ENCODE results near the gene ERG. TPM values are rescaled to one million over a fixed set of nuclear protein-coding genes. Genes with fewer than 3 reads are reported as not detected.

Gene ERG
- total RNA-seq, 1 experiment from 2014 or later, result 0.11 TPM

DNA sequence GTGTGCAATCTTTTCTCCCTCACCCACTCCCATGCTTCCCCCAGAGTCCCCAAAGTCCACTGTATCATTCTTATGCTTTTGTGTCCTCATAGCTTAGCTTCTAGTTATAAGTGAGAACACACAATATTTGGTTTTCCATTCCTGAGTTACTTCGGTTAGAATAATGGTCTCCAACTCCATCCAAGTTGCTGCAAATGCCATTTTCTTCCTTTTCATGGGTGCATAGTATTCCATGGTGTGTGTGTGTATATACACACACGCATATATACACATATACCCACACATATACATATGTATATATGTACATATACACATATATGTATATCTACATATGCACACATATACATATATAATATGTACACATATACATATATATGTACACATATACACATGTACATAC is 69.3 kb downstream of the ERG start:
- Histone ChIP-seq H3K79me2 (ENCODE audit: insufficient read depth, low read length) (no peaks in the 10 kb centered on the region), H3K4me2 (ENCODE audit: insufficient read depth, insufficient read length, low read length) (no peak overlapping the region), H3K23ac (ENCODE audit: insufficient read length, low read depth, low read length) (no peak overlapping the region), H3K4ac (ENCODE audit: low read depth, low read length) (no peak overlapping the region), H3K27me3 (ENCODE audit: insufficient read depth, low read length) (no peaks in the 10 kb centered on the region; the same call in 1 of the 2 replicates), H3K79me1 (ENCODE audit: insufficient read depth, low read depth, low read length, poor library complexity, severe bottlenecking) (no peaks in the 10 kb centered on the region), H3T11ph (ENCODE audit: low read length) (no peak overlapping the region), H2BK120ac (ENCODE audit: low read depth, low read length, poor library complexity, severe bottlenecking) (no peak overlapping the region), H4K8ac (replicated peaks; ENCODE audit: insufficient read length, low read depth, low read length) (no peak overlapping the region), H2BK12ac (ENCODE audit: insufficient read length, low read depth, low read length) (no peak overlapping the region), H2BK5ac (ENCODE audit: insufficient read length, low read length) (no peak overlapping the region), H2BK20ac (ENCODE audit: low read depth, low read length, poor library complexity, severe bottlenecking) (no peak overlapping the region), H3K56ac (ENCODE audit: insufficient read length, low read depth, low read length) (no peak overlapping the region), H3K4me1 (ENCODE audit: insufficient read depth, low read length) (no peaks in the 10 kb centered on the region), H3K18ac (ENCODE audit: insufficient read length, low read depth, low read length) (no peak overlapping the region), H2AFZ (ENCODE audit: low read length) (no peak overlapping the region), H3K23me2 (ENCODE audit: insufficient read length, low read depth, low read length, poor library complexity, severe bottlenecking) (no peaks in the 10 kb centered on the region), H4K5ac (ENCODE audit: insufficient read length, low read depth, low read length) (no peak overlapping the region), H3K14ac (ENCODE audit: insufficient read depth, low read length) (no peak overlapping the region), H3K9me3 (ENCODE audit: control insufficient read depth, low read depth, low read length) (no peaks in the 10 kb centered on the region), H2AK5ac (ENCODE audit: insufficient read length, low read length) (no peak overlapping the region), H3K9ac (ENCODE audit: extremely low read depth, insufficient read length, low read length) (no peak overlapping the region), H4K91ac (ENCODE audit: insufficient read length, low read depth, low read length) (no peak overlapping the region), H3K27ac (ENCODE audit: insufficient read length, low read depth, low read length) (no peak overlapping the region), H2BK15ac (ENCODE audit: low read depth, low read length) (no peak overlapping the region), H4K20me1 (ENCODE audit: control insufficient read depth, insufficient read depth, insufficient read length) (no peaks in the 10 kb centered on the region)
- no peak for DNase-seq
- Mint-ChIP-seq H3K36me3 (ENCODE audit: insufficient read depth in 1 of 3, low read depth in 3 of 3) (no peaks in the 10 kb centered on the region), H3K4me1 (no peaks in the 10 kb centered on the region), H3K4me3 (no peak overlapping the region), H3K9me3 (peaks cover 4% of the 10 kb centered on the region in 2 experiments; a peak in 4 of 5 replicates), H3K27me3 (ENCODE audit: low read depth) (peaks cover 15% of the 10 kb centered on the region), H3K27ac (no peak overlapping the region)
- WGBS (ENCODE audit: extremely low coverage, insufficient read length, low lambda C conversion rate), result no CpG with 5 or more reads among the region's 2 CpGs
- TF ChIP-seq, protein P1, sequence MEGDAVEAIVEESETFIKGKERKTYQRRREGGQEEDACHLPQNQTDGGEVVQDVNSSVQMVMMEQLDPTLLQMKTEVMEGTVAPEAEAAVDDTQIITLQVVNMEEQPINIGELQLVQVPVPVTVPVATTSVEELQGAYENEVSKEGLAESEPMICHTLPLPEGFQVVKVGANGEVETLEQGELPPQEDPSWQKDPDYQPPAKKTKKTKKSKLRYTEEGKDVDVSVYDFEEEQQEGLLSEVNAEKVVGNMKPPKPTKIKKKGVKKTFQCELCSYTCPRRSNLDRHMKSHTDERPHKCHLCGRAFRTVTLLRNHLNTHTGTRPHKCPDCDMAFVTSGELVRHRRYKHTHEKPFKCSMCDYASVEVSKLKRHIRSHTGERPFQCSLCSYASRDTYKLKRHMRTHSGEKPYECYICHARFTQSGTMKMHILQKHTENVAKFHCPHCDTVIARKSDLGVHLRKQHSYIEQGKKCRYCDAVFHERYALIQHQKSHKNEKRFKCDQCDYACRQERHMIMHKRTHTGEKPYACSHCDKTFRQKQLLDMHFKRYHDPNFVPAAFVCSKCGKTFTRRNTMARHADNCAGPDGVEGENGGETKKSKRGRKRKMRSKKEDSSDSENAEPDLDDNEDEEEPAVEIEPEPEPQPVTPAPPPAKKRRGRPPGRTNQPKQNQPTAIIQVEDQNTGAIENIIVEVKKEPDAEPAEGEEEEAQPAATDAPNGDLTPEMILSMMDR (conservative IDR thresholded peaks at IDR 0.05), result no peak

Data from H9 (cell line).